SK-N-SH treated with all-trans-retinoic acid at 6 μM for 48 hours (cell line): ENCODE results near the gene ATOH7.

ENCODE experiments used
- ATAC-seq: fragments of 200-7000 bp; cut with Tn5 transposase; 3 replicates; pipeline ENCODE4 v1.9.1; 2020; ENCODE audit warnings: mild to moderate bottlenecking, moderate library complexity
- ARNTL ChIP-seq: fragments of 450-650 bp; formaldehyde crosslinking; IDR thresholded peaks from 2 replicates; pipeline ENCODE4 v1.5.0; 2020; ENCODE audit warnings: low read depth, mild to moderate bottlenecking, moderate library complexity, borderline replicate concordance
- BACH2 ChIP-seq: fragments of 250-450 bp; sonication (Bioruptor Pico); IDR thresholded peaks from 2 replicates; pipeline ENCODE4 v1.9.0; 2021; ENCODE audit warnings: mild to moderate bottlenecking, borderline replicate concordance
- CSDC2 ChIP-seq: fragments of 250-450 bp; sonication (Bioruptor Pico); IDR thresholded peaks from 2 replicates; pipeline ENCODE4 v1.5.0; 2020; ENCODE audit warnings: mild to moderate bottlenecking, moderate library complexity
- ESRRG ChIP-seq: fragments of 250-450 bp; sonication (Bioruptor Pico); IDR thresholded peaks from 2 replicates; pipeline ENCODE4 v1.6.1; 2021; ENCODE audit warnings: mild to moderate bottlenecking
- ISL1 ChIP-seq: fragments of 250-450 bp; sonication (Bioruptor Pico); IDR thresholded peaks from 2 replicates; pipeline ENCODE4 v2.1.2; 2022; ENCODE audit warnings: mild to moderate bottlenecking, moderate library complexity
- OSR1 ChIP-seq: fragments of 250-450 bp; sonication (Bioruptor Pico); IDR thresholded peaks from 2 replicates; pipeline ENCODE4 v1.8.0; 2022; ENCODE audit warnings: moderate library complexity, mild to moderate bottlenecking, inconsistent platforms
- PPARA ChIP-seq: fragments of 250-450 bp; sonication (Bioruptor Pico); IDR thresholded peaks from 2 replicates; pipeline ENCODE4 v1.5.0; 2020; ENCODE audit warnings: mild to moderate bottlenecking, borderline replicate concordance
- RARB ChIP-seq: fragments of 250-450 bp; sonication (Bioruptor Pico); IDR thresholded peaks from 2 replicates; pipeline ENCODE4 v1.8.0; 2021; ENCODE audit warnings: mild to moderate bottlenecking, moderate library complexity
- SNAI2 ChIP-seq: fragments of 250-450 bp; sonication (Bioruptor Pico); IDR thresholded peaks from 2 replicates; pipeline ENCODE4 v1.5.0; 2020; ENCODE audit warnings: mild to moderate bottlenecking, moderate library complexity
- TOX ChIP-seq: fragments of 250-450 bp; sonication (Bioruptor Pico); IDR thresholded peaks from 2 replicates; pipeline ENCODE4 v1.8.0; 2021; ENCODE audit warnings: mild to moderate bottlenecking, moderate library complexity, borderline replicate concordance
- ZC3H10 ChIP-seq: fragments of 250-450 bp; sonication (Bioruptor Pico); IDR thresholded peaks from 2 replicates; pipeline ENCODE4 v1.5.1; 2021; ENCODE audit warnings: mild to moderate bottlenecking, moderate library complexity
- ZFP3 ChIP-seq: fragments of 250-450 bp; sonication (Bioruptor Pico); IDR thresholded peaks from 2 replicates; pipeline ENCODE4 v1.5.0; 2020; ENCODE audit warnings: mild to moderate bottlenecking, moderate library complexity
- ZNF565 ChIP-seq: fragments of 450-650 bp; formaldehyde crosslinking; conservative IDR thresholded peaks from 2 replicates; pipeline ENCODE4 v1.5.0; 2020; ENCODE audit warnings: low read depth, mild to moderate bottlenecking, moderate library complexity
- ZNF70 ChIP-seq: fragments of 450-650 bp; formaldehyde crosslinking; IDR thresholded peaks from 2 replicates; pipeline ENCODE4 v1.5.0; 2020; ENCODE audit warnings: mild to moderate bottlenecking, moderate library complexity
- ZNF8 ChIP-seq: fragments of 450-650 bp; formaldehyde crosslinking; IDR thresholded peaks from 2 replicates; pipeline ENCODE4 v1.5.0; 2020; ENCODE audit warnings: mild to moderate bottlenecking, moderate library complexity
- TF ChIP-seq, protein P1 (sequence below): fragments of 250-450 bp; sonication (Bioruptor Pico); IDR thresholded peaks from 2 replicates; pipeline ENCODE4 v1.5.0; 2020; ENCODE audit warnings: mild to moderate bottlenecking, moderate library complexity
- TF ChIP-seq, protein P2 (sequence below): fragments of 250-450 bp; sonication (Bioruptor Pico); IDR thresholded peaks from 2 replicates; pipeline ENCODE4 v1.8.0; 2021; ENCODE audit warnings: low read depth, mild to moderate bottlenecking, moderate library complexity, borderline replicate concordance
- TF ChIP-seq, protein P3 (sequence below): fragments of 250-450 bp; sonication (Bioruptor Pico); IDR thresholded peaks from 2 replicates; pipeline ENCODE4 v1.5.1; 2021; ENCODE audit warnings: mild to moderate bottlenecking, moderate library complexity
- TF ChIP-seq, protein P4 (sequence below): fragments of 250-450 bp; sonication (Bioruptor Pico); IDR thresholded peaks from 2 replicates; pipeline ENCODE4 v1.8.0; 2020; ENCODE audit warnings: mild to moderate bottlenecking, moderate library complexity, borderline replicate concordance
- TF ChIP-seq, protein P5 (sequence below): fragments of 250-450 bp; sonication (Bioruptor Pico); IDR thresholded peaks from 2 replicates; pipeline ENCODE4 v1.5.1; 2020; ENCODE audit warnings: low read depth, mild to moderate bottlenecking, moderate library complexity

Gene ATOH7

DNA sequence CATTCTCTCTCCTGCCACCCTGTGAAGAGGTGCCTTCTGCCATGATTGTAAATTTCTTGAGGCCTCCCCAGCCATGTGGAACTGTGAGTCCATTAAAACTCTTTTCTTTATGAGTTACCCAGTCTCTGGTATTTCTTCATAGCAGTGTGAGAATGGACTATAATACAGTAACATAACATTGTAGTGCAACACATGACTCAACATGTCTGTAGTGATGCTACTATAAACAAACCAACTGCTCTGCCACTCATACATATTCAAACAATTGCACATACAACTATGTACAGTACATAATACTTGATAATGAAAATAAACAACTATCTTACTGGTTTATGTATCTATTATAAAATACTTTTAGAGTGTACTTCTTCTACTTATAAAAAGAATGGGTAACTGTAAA, 7.1 kb downstream of the ATOH7 start (continued):
- TF ChIP-seq, protein P1, sequence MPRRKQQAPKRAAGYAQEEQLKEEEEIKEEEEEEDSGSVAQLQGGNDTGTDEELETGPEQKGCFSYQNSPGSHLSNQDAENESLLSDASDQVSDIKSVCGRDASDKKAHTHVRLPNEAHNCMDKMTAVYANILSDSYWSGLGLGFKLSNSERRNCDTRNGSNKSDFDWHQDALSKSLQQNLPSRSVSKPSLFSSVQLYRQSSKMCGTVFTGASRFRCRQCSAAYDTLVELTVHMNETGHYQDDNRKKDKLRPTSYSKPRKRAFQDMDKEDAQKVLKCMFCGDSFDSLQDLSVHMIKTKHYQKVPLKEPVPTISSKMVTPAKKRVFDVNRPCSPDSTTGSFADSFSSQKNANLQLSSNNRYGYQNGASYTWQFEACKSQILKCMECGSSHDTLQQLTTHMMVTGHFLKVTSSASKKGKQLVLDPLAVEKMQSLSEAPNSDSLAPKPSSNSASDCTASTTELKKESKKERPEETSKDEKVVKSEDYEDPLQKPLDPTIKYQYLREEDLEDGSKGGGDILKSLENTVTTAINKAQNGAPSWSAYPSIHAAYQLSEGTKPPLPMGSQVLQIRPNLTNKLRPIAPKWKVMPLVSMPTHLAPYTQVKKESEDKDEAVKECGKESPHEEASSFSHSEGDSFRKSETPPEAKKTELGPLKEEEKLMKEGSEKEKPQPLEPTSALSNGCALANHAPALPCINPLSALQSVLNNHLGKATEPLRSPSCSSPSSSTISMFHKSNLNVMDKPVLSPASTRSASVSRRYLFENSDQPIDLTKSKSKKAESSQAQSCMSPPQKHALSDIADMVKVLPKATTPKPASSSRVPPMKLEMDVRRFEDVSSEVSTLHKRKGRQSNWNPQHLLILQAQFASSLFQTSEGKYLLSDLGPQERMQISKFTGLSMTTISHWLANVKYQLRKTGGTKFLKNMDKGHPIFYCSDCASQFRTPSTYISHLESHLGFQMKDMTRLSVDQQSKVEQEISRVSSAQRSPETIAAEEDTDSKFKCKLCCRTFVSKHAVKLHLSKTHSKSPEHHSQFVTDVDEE (CRISPR knock-in tag): no peak

DNA sequence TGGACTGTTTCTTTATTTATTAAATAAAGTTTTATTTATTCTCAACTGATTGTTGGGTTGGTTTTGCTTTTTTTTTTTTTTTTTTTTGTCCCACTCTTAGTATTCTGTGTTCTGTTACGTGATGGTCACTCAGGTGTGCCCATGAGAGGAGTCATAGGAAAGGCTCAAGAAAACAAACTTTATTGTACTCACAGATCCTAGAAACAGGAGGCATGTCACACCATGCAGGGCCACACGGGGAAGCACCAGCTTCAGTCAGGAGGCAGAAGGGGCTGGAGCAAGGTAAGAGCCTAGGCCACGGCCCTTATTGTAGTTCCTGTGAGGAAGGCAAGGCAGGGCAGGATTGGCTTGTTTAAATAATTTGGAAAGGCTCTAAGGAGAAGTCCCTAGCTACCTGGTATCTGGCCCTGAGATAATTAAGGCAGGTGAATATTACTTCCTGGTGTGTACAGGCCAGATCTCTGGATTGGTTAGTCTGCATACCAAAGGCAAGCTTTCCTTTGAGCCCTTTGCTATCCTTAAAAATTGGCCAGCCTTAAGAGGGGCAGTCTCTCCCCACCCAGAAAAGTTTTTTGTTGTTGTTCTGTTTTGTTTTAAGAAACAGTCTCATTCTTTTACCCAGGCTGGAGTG, 8.3 kb downstream of the ATOH7 start:
- ATAC-seq: peak; percentile 46; the same call in 1 of the 3 replicates
- TF ChIP-seq, protein P2, sequence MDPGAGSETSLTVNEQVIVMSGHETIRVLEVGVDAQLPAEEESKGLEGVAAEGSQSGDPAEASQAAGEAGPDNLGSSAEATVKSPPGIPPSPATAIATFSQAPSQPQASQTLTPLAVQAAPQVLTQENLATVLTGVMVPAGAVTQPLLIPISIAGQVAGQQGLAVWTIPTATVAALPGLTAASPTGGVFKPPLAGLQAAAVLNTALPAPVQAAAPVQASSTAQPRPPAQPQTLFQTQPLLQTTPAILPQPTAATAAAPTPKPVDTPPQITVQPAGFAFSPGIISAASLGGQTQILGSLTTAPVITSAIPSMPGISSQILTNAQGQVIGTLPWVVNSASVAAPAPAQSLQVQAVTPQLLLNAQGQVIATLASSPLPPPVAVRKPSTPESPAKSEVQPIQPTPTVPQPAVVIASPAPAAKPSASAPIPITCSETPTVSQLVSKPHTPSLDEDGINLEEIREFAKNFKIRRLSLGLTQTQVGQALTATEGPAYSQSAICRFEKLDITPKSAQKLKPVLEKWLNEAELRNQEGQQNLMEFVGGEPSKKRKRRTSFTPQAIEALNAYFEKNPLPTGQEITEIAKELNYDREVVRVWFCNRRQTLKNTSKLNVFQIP: no peak
- TF ChIP-seq ZC3H10 (CRISPR knock-in tag): no peak
- TF ChIP-seq ESRRG (CRISPR knock-in tag): no peak
- TF ChIP-seq, protein P3, sequence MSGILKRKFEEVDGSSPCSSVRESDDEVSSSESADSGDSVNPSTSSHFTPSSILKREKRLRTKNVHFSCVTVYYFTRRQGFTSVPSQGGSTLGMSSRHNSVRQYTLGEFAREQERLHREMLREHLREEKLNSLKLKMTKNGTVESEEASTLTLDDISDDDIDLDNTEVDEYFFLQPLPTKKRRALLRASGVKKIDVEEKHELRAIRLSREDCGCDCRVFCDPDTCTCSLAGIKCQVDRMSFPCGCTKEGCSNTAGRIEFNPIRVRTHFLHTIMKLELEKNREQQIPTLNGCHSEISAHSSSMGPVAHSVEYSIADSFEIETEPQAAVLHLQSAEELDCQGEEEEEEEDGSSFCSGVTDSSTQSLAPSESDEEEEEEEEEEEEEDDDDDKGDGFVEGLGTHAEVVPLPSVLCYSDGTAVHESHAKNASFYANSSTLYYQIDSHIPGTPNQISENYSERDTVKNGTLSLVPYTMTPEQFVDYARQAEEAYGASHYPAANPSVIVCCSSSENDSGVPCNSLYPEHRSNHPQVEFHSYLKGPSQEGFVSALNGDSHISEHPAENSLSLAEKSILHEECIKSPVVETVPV (CRISPR knock-in tag): no peak
- no peak for TF ChIP-seq RARB (CRISPR knock-in tag)
- TF ChIP-seq PPARA: no peak
- TF ChIP-seq TOX (CRISPR knock-in tag): no peak
- TF ChIP-seq, protein P1 (CRISPR knock-in tag): no peak
- no peak for TF ChIP-seq CSDC2 (CRISPR knock-in tag)
- TF ChIP-seq ZNF70 (CRISPR knock-in tag): no peak
- no peak for TF ChIP-seq SNAI2 (CRISPR knock-in tag)
- TF ChIP-seq, protein P4, sequence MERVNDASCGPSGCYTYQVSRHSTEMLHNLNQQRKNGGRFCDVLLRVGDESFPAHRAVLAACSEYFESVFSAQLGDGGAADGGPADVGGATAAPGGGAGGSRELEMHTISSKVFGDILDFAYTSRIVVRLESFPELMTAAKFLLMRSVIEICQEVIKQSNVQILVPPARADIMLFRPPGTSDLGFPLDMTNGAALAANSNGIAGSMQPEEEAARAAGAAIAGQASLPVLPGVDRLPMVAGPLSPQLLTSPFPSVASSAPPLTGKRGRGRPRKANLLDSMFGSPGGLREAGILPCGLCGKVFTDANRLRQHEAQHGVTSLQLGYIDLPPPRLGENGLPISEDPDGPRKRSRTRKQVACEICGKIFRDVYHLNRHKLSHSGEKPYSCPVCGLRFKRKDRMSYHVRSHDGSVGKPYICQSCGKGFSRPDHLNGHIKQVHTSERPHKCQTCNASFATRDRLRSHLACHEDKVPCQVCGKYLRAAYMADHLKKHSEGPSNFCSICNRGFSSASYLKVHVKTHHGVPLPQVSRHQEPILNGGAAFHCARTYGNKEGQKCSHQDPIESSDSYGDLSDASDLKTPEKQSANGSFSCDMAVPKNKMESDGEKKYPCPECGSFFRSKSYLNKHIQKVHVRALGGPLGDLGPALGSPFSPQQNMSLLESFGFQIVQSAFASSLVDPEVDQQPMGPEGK: no peak
- TF ChIP-seq ZNF565 (CRISPR knock-in tag): no peak
- no peak for TF ChIP-seq ISL1
- no peak for TF ChIP-seq ARNTL (CRISPR knock-in tag)
- TF ChIP-seq, protein P5, sequence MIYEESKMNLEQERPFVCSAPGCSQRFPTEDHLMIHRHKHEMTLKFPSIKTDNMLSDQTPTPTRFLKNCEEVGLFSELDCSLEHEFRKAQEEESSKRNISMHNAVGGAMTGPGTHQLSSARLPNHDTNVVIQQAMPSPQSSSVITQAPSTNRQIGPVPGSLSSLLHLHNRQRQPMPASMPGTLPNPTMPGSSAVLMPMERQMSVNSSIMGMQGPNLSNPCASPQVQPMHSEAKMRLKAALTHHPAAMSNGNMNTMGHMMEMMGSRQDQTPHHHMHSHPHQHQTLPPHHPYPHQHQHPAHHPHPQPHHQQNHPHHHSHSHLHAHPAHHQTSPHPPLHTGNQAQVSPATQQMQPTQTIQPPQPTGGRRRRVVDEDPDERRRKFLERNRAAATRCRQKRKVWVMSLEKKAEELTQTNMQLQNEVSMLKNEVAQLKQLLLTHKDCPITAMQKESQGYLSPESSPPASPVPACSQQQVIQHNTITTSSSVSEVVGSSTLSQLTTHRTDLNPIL (CRISPR knock-in tag): no peak
- TF ChIP-seq ZNF8 (CRISPR knock-in tag): no peak
- TF ChIP-seq ZFP3: no peak
- no peak for TF ChIP-seq OSR1 (CRISPR knock-in tag)
- TF ChIP-seq BACH2 (CRISPR knock-in tag): no peak
